Measurements from ENCODE around the gene CRAMP1.

The CRAMP1 gene

DNA sequence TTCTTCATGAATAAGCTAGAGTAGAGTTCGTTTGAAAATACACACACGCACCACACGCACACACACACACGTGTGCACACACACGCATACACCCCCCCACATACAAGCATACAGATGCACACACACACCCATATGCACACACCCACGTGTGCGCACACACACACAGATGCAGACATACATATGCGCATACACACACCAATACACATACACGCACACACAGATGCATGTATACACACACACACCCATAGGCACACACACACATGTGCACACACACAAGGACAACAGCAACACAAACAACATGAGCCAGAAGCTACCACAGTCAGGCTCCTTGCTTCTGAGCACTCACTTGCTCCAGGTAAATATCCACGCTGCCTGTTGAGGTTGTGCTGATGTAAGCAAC lies 5.4 kb upstream of the CRAMP1 start:
- Histone ChIP-seq H3K27me3 (ENCODE audit: insufficient read depth, poor library complexity, severe bottlenecking) (no peaks in the 10 kb centered on the region), H3K27ac (replicated peaks) (no peak overlapping the region), H3K4me3 (replicated peaks; ENCODE audit: insufficient read depth, low read length) (no peak overlapping the region)
- no peak for TF ChIP-seq POLR2AphosphoS5 (IDR thresholded peaks at IDR 0.05; ENCODE audit: low read depth)
- DNase-seq (ENCODE audit: low read depth in 1 of 2, low spot score in 1 of 2), result no peak

DNA sequence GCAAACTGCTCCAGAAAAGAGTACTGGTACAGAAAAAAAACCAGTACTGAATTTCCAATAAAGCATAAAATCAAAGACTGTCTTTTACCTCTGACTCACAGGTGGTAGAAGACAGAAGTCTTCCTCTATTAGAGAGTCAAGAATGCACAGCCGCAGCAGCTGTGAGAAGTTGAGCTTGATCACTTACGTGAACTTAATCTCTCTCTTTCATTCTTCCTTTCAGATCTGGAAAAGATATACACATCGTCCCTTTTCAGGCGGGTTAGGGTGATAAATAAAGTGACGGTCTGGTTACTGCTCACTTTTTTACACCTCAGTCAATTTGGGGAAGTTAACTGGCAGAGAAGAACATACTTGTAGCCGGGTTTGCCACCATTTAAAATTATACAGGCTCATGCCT lies 4.2 kb upstream of the CRAMP1 start:
- no peak for TF ChIP-seq POLR2AphosphoS5 (IDR thresholded peaks at IDR 0.05; ENCODE audit: low read depth)
- TF ChIP-seq, protein P1, sequence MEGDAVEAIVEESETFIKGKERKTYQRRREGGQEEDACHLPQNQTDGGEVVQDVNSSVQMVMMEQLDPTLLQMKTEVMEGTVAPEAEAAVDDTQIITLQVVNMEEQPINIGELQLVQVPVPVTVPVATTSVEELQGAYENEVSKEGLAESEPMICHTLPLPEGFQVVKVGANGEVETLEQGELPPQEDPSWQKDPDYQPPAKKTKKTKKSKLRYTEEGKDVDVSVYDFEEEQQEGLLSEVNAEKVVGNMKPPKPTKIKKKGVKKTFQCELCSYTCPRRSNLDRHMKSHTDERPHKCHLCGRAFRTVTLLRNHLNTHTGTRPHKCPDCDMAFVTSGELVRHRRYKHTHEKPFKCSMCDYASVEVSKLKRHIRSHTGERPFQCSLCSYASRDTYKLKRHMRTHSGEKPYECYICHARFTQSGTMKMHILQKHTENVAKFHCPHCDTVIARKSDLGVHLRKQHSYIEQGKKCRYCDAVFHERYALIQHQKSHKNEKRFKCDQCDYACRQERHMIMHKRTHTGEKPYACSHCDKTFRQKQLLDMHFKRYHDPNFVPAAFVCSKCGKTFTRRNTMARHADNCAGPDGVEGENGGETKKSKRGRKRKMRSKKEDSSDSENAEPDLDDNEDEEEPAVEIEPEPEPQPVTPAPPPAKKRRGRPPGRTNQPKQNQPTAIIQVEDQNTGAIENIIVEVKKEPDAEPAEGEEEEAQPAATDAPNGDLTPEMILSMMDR (IDR thresholded peaks at IDR 0.05; ENCODE audit: insufficient read depth, low read length), result no peak
- TF ChIP-seq GABPA (IDR thresholded peaks at IDR 0.05; ENCODE audit: low read depth), result no peak
- TF ChIP-seq, protein P2, sequence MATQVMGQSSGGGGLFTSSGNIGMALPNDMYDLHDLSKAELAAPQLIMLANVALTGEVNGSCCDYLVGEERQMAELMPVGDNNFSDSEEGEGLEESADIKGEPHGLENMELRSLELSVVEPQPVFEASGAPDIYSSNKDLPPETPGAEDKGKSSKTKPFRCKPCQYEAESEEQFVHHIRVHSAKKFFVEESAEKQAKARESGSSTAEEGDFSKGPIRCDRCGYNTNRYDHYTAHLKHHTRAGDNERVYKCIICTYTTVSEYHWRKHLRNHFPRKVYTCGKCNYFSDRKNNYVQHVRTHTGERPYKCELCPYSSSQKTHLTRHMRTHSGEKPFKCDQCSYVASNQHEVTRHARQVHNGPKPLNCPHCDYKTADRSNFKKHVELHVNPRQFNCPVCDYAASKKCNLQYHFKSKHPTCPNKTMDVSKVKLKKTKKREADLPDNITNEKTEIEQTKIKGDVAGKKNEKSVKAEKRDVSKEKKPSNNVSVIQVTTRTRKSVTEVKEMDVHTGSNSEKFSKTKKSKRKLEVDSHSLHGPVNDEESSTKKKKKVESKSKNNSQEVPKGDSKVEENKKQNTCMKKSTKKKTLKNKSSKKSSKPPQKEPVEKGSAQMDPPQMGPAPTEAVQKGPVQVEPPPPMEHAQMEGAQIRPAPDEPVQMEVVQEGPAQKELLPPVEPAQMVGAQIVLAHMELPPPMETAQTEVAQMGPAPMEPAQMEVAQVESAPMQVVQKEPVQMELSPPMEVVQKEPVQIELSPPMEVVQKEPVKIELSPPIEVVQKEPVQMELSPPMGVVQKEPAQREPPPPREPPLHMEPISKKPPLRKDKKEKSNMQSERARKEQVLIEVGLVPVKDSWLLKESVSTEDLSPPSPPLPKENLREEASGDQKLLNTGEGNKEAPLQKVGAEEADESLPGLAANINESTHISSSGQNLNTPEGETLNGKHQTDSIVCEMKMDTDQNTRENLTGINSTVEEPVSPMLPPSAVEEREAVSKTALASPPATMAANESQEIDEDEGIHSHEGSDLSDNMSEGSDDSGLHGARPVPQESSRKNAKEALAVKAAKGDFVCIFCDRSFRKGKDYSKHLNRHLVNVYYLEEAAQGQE (IDR thresholded peaks at IDR 0.05; ENCODE audit: insufficient replicate concordance, low read depth), result no peak
- no peak for TF ChIP-seq SPI1 (IDR thresholded peaks at IDR 0.05; ENCODE audit: borderline replicate concordance, low read depth)
- Histone ChIP-seq H3K27me3 (ENCODE audit: insufficient read depth, poor library complexity, severe bottlenecking) (no peaks in the 10 kb centered on the region), H3K4me3 (replicated peaks; ENCODE audit: insufficient read depth, low read length) (no peak overlapping the region), H3K27ac (replicated peaks) (no peak overlapping the region)
- no peak for DNase-seq (ENCODE audit: low read depth in 1 of 2, low spot score in 1 of 2)

DNA sequence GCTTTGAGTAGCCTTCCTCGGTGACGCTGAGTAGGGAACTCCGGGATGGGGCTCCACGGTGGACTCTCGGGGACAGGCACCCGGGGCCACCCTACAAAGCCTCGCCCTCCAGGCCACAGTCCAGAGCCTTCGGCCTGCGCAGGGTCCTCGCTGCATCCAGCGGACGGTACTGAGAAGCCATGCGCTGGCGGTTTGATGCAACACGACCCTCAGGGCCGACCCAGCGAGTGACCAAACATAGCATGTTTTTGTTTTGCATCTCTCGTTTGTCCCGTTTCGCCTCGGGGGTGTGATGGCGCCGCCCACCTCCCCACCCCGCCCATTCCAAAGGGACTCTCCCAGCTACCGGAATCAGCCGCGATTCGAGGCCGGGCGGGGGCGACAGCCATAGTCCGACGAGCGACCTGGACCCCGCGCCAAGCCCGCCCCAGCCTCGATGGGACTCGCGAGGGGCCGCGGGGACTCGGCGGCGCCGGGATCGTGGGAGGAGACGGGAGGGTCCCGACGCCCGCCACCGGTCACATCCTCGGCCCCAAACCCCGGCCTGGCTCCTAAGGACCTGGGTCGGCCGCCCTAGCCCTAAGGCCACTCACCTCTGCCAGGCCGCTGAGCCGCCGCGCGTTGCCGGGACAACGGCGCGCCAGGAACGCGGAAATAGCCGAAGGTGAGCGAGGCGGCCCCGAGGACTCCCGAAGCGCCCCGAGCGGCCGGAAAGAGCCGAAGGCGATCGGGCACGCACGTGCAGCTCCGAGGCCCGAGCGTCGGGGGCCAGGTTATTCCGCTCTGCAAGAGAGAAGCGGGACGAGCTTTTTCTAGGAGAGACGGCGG lies 1.9 kb upstream of the CRAMP1 start:
- DNase-seq (ENCODE audit: low read depth in 1 of 2, low spot score in 1 of 2), result peak; percentile 77 to 86
- no peaks in the 10 kb centered on the region for H3K27me3 ChIP-seq (ENCODE audit: insufficient read depth, poor library complexity, severe bottlenecking)
- H3K27ac ChIP-seq (replicated peaks), result peak overlapping the region; percentile 79
- TF ChIP-seq, protein P1 (IDR thresholded peaks at IDR 0.05; ENCODE audit: insufficient read depth, low read length), result no peak
- 0 out of 2 replicates have a peak, but pooled peaks have one; percentile 31 for TF ChIP-seq POLR2AphosphoS5 (IDR thresholded peaks at IDR 0.05; ENCODE audit: low read depth)
- TF ChIP-seq GABPA (IDR thresholded peaks at IDR 0.05; ENCODE audit: low read depth), result no peak
- no peak for TF ChIP-seq SPI1 (IDR thresholded peaks at IDR 0.05; ENCODE audit: borderline replicate concordance, low read depth)
- peak overlapping the region; percentile 84 for H3K4me3 ChIP-seq (replicated peaks; ENCODE audit: insufficient read depth, low read length)

DNA sequence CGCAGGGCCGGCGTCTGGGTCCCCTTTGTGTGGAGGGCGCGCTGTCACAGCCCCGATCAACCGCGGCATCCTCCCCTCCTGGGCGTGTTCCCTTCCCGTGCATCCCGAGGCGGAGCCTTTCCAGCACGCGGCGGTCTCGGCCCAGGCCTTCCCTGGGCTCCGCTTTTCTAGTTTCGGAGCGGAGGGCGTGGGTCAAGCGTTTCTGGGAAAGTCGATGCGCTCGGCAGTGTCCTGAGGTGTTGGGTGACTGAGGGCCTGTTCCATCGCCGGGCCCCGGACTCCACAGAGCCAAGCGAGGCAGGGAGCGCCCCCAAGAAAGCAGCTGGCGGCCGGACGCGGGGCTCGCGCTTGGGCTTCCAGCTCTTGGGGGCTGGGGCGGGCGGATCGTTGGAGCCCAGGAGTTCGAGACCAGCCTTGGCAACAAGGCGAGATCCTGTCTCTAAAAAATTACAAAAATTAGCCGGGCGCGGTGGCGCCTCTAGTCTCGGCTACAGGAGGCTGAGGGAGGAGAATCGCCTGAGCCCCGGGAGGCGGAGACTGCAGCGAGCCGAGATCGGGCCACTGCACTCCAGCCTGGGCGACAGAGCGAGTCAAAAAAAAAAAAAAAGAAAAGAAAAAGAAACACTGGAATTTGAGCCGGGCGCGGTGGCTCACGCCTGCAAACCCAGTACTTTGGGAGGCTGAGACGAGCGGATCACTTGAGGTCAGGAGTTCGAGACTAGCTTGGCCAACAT lies 1.1 kb upstream of the CRAMP1 start:
- Histone ChIP-seq H3K27ac (replicated peaks) (peak overlapping the region; percentile 79), H3K27me3 (ENCODE audit: insufficient read depth, poor library complexity, severe bottlenecking) (no peaks in the 10 kb centered on the region), H3K4me3 (replicated peaks; ENCODE audit: insufficient read depth, low read length) (peak overlapping the region; percentile 84)
- DNase-seq (ENCODE audit: low read depth in 1 of 2, low spot score in 1 of 2), result no peak
- TF ChIP-seq, protein P1 (IDR thresholded peaks at IDR 0.05; ENCODE audit: insufficient read depth, low read length), result no peak
- TF ChIP-seq SPI1 (IDR thresholded peaks at IDR 0.05; ENCODE audit: borderline replicate concordance, low read depth) (no peak), GABPA (IDR thresholded peaks at IDR 0.05; ENCODE audit: low read depth) (no peak), POLR2AphosphoS5 (IDR thresholded peaks at IDR 0.05; ENCODE audit: low read depth) (no peak; the same call in 1 of the 2 replicates)
- TF ChIP-seq, protein P2 (IDR thresholded peaks at IDR 0.05; ENCODE audit: insufficient replicate concordance, low read depth), result no peak

Data from HL-60 (cell line).